ENCODE data around the gene NR1H4.
"Not testable (repeated sequence)": the region's sequence is repeated elsewhere in the genome, so short reads cannot be mapped to it uniquely, and the experiment has no call there.

Gene NR1H4

DNA sequence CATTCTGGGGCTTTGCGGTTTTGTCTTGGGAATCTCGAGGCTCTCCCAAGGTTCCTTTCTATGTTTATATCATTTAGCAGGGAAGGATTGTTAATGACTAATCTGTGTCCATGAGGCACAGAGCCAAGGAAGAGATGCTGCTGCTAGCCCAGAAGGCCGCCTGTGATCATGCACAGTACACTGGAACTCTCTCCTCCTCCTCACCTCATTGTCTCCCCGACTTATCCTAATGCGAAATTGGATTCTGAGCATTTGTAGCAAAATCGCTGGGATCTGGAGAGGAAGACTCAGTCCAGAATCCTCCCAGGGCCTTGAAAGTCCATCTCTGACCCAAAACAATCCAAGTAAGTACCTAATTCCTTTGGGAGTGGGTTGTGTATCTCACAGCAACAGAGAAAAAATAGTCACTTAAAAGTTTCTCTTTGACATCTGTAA is at the start of gene NR1H4:
Gene NR1H4 (plus strand): TSS at position 151 of the 435 bp plus-strand sequence. CDS start 19,458 bp downstream, outside the sequence.
- no peak for DNase-seq

DNA sequence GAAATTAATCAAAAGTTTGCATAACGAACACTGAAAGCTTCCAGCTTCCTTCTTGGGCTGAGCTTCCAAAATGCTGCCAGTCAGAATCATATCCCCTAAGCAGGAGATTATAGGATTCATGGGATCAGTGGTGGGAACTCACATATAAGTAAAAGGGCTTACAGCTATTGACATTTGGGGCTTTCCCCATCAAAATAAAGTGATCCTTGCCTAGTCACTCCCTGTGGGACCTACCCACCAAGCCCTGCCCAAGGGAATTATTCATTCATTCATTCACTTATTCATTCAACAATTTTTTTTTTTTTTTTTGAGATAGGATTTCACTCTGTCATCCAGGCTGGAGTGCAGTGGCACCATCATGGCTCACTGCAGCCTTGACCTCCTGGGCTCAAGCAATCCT is 47.5 kb upstream of the NR1H4 start:
- no peak for DNase-seq

DNA sequence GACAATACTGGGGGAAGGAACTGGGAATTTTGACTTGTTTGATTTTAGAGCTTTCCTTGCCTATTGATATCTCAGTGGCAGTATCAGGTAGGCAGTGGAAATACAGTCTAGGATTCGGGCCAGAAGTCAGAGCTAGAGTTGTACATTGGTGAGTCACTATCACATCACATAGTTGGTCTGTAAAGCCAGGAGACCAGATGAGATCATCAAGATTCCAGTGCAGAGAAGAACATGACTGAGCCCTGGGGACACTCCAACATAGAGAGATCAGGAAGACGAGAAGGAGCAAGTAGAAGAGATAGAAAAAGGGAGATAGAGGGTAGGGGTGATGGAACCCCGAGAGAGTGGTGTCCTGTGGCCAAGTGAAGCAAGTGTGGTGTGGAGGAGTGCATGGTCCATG is 46.6 kb upstream of the NR1H4 start:
- DNase-seq: no peak

DNA sequence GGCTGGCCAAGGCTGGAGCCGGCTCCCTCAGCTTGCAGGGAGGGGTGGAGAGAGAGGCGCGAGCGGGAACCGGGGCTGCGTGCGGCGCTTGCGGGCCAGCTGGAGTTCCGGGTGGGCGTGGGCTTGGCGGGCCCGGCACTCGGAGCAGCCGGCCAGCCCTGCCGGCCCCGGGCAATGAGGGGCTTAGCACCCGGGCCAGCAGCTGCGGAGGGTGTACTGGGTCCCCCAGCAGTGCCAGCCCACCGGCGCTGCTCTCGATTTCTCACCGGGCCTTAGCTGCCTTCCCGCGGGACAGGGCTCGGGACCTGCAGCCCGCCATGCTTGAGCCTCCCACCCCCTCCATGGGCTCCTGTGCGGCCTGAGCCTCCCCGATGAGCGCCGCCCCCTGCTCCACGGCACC is 43.4 kb upstream of the NR1H4 start:
- DNase-seq: not testable (repeated sequence)

DNA sequence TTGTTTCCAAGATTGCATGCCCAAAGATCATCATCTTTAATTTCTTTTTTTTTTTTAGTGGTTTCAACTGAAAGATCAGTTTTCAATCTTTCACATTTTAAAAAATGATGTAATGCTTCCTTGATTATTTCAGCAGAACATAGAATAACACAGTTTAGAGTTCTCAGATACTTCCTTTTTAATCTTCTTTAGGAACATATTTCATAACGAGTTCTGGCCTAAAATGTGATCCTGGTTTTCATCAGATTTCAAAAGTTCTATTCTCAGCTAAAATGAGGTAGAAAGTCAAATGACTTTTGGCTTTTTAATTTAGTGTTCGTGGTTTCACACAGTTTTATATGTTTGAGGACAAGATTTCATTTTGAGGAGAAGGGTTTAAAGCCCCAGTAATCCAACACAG is 40.0 kb upstream of the NR1H4 start:
- DNase-seq: no peak

DNA sequence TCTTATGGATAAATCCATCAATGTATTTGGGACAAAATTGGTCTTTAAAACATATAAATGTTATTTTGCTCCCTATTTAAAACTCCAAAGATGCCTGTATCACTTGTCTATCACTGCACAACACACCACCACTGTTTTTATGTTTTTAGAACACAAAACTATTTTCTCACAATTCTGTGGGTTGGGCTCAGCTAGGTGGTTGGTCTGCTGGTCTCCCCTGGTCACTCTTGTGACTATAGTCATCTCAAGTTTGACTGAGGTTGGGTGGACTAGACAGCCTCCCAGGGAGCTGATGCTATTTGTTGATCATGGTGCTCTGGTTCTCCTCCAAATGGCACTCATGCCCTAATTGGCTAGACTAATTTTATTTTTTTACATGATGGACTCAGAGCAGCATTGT is 39.5 kb upstream of the NR1H4 start:
- DNase-seq: no peak

DNA sequence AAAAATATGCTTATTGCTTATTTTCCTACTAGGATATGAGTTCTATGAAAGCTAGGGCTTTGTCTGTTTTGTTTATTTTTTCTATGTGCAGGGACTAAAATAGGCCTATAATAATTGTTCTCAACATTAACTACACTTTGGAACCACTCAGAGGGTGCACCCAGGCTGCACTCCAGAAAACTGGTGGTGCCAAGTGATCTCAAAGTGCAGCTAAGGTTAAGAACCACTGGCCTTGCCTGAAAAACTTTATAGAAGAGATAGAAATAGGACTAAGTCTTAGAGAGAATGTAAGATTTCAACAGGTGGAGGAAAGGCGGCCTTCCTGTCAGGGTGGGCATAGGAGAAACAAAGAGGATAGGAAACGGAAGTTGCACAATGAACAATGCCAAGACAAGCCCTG is 37.7 kb upstream of the NR1H4 start:
- DNase-seq: no peak

DNA sequence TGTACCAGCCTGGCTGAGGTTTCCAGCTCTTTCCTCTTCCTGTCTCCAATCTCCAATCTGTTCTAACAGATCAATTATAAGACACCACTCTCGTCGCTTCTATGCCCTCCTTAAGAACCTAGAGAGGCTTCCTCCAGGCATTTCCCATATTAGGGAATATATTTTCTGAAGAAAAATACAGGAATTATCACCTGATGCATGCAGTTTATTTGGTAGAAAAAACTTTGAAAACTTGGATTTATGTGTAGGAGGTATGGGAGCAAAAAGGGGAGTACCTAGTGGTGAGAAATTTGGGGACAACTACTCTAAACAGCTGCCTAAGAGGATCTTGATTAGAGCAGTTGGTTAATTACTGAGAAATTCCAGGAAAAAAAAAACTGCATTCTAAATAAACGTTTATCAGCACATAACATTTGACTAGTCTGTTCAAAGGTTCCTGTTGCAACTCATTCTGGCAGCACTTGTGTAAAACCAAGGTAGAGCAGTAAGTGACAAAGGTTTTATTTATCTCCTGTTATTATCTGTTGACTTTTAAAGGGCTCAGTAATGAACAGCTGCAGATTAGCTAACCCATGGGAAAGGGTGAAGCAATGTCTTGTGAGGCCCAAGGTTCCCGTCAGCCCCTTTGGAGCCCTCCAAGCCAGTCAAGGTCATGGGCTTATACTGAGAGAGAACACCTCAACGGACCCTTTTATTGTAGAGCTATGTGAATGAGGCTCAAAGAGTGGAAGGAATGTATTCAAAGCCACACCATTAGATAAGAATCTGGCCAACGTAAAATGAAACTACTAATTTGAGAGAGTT is 36.4 kb upstream of the NR1H4 start:
- no peak for DNase-seq

DNA sequence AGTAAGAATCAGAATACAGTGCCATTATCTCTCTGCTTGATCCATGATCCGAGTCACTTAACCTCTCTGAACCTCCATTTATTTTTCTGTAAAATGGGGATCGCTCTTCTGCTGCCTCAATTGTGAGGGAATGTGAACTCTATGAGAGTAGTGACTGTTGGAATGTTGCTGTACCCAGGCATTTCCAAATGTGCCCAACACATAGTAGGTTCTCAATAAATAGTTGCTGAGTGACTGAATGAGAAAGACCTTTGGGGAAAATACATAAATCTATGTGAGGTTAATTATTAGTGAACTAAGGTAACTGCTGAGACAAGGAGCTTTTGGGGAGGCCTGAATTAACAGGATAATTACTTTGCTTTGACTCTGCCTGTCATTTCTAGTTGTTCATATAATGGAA is 33.9 kb upstream of the NR1H4 start:
- no peak for DNase-seq

DNA sequence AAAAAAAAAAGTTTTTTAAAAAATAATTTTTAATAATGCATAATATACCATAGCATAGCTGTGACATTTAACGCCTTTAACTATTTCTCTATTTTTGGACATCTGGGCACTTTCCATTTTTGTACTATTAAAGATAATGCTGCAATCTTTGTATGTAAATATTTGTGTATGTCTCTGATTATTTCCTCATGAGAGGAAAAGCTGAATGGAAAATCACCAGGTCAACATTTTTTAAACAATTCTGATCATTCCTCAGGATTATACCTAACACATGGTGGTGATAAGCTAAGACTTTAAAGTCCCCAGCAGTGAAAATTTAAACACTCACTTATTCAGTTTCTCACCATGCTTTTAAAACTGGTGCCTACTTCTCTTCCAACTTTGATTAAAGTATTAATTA is 31.3 kb upstream of the NR1H4 start:
- DNase-seq: no peak

DNA sequence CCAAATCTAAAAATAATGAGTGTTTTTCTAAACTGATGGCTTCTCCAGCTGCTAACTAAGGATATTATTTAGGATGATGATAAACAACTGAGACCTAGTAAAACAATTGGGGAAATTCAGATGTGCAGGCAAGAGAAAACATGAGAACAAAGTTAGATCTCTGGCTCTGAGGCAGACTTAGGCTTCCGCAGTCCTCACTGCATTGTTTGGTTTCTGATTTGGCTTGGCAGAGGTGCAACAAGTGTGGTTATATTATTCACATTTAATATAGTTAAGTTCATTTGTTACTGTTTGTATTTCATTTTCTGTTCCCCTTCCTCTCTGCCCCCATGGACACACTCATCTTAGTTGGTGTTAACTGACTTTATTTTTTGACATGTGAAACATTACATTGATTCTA is 30.2 kb upstream of the NR1H4 start:
- no peak for DNase-seq

DNA sequence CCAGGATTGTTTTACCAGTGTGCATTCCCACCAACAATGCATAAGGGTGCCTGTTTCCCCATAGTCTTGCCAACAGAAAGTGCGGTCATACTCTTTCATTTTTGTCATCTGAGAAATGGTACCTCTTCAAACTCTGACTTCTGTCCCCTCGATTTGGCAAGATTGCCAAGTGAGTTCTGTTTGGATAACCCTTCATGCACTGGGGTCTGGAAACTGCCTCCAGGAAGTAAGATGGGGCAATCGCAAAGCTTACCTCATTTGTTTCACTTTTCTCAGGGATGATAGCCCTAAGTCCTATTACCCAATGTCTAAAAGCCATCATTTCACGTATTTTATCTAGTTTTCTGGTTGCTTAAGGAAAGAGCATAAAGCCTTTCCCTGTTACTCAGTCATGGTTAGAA is 28.6 kb upstream of the NR1H4 start:
- DNase-seq: no peak

DNA sequence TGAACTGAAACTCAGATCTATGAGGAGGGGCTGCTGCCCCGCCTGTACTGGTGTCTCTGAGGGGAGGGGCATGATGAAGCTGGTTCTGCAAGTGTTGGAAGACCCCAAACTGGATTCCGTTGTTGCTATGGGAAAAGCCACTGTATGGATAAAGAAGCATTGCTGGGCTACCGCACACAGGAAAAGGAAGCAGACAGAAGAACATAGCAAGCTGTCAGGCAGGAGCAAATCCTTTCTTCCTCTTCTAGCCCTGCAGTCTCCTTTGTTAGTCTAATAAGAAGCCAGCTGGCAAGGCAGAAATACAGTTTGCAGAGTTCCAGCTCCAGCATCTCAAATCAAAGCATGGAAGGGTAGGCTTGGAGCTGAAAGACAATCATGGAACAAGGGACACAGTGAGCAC is 26.3 kb upstream of the NR1H4 start:
- no peak for DNase-seq

DNA sequence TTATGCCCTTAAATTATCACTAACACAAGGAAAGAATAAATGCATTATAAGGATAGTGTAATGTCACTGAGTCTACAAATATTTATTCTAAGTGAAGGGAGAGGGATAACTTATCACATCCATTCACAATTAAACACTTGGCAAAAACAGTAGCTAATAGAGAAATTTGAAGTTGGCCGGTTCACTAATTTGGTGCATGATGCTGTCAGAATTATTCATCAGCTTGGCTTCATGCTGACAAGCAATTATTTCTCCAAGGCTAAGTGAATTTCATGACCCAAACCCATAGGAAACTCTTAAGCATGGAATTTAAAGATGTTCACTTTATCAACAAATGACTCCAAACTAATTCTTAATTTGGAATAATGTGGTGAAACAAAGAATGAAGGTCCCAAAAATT is 25.0 kb upstream of the NR1H4 start:
- DNase-seq: no peak

DNA sequence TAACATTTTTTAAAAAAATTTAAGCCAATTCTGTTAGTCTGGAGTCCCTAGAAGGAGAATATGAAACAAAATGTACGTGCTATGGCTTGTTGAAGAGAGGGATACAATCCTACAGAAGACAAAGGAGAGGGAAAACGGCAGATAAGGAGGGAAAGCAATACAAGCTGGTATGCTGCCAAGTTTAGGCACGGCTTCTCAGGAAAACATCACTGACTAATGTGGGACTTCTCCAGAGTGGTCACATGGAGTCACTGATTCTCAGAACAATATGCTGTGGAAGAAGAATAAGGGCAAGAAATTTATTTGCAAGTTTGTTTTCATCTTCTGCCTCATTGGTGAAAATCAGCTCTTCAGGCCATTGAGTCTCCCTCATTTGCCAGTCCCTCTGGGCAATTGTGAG is 22.9 kb upstream of the NR1H4 start:
- no peak for DNase-seq

DNA sequence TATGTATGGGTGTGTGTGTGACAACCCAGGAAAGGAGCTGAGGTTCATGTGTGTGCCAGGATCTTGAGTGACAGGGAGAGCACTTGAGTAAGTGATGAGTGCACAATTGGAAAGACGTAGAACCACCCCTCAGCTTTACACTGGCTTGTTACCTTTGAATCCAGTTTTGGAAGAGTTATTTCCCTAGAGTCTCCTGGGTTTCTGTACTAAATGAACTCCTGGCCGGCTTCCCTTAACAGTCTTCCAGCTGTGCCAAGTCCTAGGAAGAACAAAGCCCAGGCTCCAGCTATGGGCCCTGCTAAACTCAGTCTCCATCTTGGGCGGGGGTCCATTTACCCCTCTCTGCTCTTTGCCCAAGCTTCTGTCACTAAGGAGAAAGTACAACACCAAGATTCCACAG is 19.7 kb upstream of the NR1H4 start:
- DNase-seq: peak in 2 of 56 donors; percentile 0 to 4

DNA sequence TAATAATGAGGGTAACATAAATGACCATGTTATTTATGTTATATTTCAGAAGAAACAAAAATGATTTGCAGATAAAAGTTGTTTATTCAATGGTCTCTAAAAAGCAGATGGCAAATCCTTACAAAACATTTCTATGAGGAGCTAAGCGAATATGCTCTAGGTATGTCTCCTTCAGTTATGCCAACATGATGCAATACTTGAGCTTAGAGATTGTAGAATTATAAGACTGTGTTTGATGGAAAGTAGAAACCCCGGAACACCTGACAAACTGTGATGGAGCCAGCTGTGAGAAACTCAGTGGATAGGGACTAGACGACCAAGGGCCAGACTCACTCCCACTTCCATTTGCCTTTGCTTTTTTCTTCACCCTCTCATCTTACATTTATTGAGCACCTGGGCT is 17.8 kb upstream of the NR1H4 start:
- no peak for DNase-seq

DNA sequence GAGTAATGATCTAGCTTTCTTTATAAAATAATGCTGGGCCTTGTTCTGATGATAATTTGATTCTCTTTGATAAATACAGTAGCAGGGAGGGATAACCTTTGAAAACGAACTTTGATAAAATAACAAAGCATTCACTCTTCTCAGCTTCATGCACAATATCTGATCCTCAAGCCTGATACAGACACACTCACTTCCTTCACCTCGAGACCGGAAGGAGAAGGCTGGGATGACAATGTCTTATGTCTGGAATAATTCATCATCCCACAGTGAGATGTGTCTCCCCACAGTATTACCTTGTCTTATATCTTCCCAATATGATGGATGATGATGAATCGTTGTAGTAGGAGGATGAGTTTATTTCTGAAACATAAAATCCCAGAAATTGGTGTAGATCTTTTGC is 15.5 kb upstream of the NR1H4 start:
- DNase-seq: peak in 5 of 56 donors; percentile 3 to 21 (median 12)

DNA sequence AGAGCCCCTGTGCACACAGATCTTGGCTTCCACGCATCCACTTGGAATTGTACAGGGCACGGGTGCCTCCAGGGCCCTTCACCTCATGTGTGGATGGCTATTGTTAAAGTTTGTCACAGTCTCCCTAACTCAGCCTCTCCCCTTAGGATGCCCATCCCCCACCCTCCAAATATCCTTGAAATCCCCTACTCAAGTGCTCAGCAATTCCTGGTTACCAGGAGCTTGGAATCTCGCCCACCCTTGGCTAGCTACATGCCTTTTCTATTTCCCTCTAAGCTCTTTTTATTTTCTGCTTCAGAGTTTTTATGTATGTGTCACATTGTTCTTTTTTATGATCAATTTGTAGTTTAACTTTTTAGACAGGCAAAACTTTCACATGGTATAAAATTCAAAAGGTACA is 13.0 kb upstream of the NR1H4 start:
- DNase-seq: no peak

DNA sequence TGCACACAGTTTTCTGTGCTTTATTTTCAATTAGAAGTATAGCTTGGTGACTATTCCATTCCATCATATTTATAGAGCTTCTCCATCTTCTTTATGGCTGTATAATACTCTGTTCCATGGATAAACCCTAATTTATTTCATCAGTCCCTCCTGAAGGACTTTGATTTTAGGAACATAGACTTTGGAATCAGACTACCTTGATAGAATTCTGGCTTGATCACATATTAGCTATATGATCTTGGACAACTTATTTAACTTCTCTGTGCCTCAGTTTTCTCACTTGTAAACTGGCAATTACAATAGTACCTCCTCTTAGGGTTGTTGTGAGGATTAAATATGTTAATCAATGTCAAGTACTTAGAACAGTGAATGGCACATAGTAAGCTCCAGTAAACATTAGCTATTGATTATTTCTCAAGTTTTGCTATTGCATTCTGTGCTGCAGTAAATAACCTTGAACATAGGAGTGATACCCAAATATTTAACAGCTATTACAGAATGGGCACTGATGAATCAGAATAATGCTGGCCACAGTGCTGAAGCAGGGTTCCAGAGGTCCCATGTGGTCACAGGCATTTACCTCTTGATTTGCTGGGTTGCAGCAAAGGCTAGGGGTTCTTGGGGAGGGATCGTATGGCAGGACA is 12.2 kb upstream of the NR1H4 start:
- DNase-seq: no peak

DNA sequence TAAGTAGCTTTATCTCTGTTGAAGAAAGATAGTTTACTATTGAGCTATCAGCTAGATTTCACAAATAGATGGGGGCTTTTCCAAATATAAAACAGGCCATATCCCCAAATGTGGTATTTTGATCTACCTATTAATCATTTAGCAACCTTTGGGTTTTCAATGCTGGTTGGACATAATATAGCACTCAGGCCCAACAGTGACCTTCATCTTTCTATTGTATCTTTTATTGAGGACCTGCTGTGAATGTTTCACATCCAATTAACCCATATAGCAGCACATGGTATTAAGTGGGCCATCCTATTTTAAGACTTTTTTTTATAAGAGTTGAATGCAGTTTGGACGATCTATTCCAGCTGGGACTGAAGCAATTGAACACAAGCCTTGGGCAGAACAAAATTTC is 10.0 kb upstream of the NR1H4 start:
- no peak for DNase-seq

DNA sequence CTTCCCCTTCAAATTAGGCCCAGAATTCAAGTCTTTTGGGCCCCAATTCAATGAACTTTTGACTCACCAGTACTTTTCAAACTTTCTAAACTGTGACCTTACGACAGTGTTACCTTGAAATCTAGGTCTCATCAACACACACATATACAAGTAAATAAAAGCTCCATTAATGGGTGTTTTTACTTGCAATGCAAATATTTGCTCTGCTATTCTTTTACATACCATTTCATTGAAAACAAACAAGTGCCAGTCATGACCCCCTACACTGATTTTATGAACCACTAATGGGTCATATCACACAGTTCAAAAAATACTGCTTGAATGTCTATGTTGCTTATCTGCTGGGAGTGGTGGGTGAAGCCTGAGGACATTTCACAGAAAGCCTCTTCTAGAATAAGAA is 9.1 kb upstream of the NR1H4 start:
- no peak for DNase-seq

DNA sequence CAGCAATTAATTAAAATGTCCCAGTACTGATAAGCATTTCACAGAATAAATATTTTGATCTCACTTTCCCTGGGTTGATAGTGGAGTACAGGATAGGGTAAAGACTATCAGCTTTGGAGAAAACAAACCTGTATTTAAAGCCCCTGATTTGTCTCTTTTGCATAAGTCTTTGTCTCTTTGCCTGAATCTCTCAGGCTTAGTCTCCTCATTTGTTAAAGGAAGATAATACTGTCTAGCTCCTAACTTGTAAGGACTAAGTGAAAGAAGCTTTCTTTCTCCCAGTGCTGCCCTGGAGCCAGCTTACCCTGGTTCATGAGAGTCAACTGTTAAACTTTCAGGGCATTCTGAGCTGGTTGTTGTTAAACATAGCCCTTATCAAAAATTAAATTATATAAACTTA is 5.5 kb upstream of the NR1H4 start:
- DNase-seq: no peak

All from nucleus accumbens (tissue), 56 donors.